D721Med (cell line): ENCODE data around the gene PRRC1.
"Not testable (repeated sequence)": the region's sequence is repeated elsewhere in the genome, so short reads cannot be mapped to it uniquely, and the experiment has no call there.

Experiments used
- DNase-seq: peaks from one replicate; pipeline ENCODE4 v3.0.0; 2011; ENCODE audit warnings: low spot score; ENCODE audit not compliant: insufficient read length
- FAIRE-seq: peaks from 2 replicates; lab custom pipeline; 2011; peaks lifted over from hg19 to GRCh38; lab: Jason Lieb, UNC
- TF ChIP-seq, protein P1 (sequence below): IDR thresholded peaks from 2 replicates; pipeline ENCODE4 v1.5.1; 2012; ENCODE audit warnings: mild to moderate bottlenecking, control low read depth; ENCODE audit not compliant: insufficient read depth; ENCODE audit errors: missing control alignments

Gene PRRC1

DNA sequence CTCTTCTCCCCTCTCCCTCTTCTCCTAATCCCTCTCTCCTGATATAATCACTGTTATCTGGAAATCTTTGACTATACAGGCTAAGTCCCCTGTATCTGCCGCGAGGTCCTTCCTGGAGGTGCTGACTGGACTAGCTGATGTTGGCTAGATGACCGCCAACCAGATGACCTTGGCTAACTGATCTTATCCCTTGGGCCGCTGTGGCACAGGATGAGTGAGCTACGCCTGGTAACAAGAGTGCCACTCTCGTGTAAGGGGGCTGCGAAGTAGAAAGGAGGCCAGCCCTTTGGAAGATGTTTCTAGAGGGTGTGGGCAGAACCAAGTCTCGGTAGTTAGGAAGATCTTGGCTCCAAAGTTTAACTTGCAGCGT, 345 bp upstream of the PRRC1 start:
- DNase-seq, result no peak
- TF ChIP-seq, protein P1, sequence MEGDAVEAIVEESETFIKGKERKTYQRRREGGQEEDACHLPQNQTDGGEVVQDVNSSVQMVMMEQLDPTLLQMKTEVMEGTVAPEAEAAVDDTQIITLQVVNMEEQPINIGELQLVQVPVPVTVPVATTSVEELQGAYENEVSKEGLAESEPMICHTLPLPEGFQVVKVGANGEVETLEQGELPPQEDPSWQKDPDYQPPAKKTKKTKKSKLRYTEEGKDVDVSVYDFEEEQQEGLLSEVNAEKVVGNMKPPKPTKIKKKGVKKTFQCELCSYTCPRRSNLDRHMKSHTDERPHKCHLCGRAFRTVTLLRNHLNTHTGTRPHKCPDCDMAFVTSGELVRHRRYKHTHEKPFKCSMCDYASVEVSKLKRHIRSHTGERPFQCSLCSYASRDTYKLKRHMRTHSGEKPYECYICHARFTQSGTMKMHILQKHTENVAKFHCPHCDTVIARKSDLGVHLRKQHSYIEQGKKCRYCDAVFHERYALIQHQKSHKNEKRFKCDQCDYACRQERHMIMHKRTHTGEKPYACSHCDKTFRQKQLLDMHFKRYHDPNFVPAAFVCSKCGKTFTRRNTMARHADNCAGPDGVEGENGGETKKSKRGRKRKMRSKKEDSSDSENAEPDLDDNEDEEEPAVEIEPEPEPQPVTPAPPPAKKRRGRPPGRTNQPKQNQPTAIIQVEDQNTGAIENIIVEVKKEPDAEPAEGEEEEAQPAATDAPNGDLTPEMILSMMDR, result no peak
- no peak for FAIRE-seq

DNA sequence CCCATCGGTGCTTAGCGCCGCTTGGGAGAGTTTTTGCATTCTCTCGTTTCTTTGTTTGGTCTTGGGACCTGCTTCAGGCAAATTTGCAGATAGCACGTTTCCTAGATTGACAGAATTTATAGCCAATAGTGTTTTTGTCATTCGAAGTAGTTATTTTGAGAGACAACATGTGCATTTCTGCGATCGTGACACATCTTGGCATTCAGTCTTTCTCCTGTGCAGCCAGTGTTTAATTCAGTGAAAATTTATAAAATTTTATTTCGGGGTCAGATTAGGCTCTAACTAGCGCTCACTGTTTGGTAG, 830 bp downstream of the PRRC1 start:
- no peak for DNase-seq
- FAIRE-seq, result no peak
- TF ChIP-seq, protein P1, result no peak

DNA sequence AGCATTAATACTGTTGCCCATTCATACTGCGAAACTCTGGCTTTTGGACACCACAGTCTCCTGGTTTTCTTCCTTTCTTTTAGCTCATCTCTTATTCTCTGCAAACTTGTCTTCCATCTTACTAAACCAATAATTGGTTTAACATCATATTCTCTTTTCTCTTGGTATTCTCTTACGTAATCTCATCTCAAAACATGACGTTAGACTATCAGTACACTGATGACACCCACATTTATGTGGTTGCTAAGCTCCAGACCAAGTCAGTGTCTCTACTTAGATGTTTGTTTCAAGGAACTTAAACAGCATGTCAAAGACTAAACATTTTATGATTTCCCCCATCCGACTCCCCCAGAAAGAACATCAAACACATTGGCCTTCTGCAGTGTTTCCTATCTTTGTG, 2.1 kb downstream of the PRRC1 start:
- FAIRE-seq, result no peak
- TF ChIP-seq, protein P1, result no peak
- DNase-seq, result no peak

DNA sequence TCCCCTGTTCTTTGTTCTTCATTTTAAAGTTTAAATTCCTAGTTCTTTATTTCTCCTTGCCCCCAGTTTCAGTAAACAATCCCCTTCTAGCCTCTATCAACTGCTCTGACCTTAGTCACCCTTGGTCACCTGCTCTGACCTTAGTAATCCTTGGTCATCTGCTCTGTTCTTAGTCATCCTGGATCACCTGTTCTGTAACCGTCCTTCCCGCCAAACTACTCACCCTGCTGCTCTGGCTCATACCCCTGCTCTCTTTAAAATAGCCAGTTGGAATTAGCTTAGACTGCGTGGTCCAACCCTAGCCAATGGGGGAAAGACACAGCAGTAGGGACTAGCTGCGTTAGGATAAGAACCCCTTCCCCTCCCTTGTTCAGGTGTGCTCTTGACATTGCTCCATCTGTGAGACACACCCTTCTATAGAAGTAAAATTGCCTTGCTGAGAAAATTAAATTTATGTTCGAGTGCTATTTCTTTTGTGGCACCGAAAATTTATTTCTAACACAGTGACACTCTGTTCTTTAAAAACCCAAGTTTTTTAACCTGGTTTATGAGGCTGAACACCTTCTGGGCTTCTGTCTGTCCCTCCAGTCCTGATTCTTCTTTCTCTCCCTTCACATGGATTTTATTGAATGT, 3.8 kb downstream of the PRRC1 start:
- no peak for FAIRE-seq
- TF ChIP-seq, protein P1, result no peak

DNA sequence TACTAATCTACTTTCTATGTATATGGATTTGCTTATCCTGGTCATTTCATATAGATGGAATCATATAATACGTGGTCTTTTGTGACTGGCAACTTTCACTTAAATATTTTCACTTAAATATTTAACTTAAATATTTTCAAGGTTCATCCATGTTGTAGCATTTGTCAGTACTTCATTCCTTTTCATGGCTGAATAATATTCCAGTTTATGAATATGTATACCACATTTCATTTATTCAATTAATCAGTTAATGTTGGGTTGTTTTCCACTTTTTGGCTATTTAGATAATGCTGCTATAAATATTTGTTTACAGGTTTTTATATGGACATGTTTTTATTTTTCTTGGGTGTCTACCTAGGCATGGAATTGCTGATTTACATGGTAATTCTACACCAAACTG, 7.7 kb downstream of the PRRC1 start:
- FAIRE-seq, result no peak
- no peak for DNase-seq
- TF ChIP-seq, protein P1, result no peak

More for the DNA sequence above, 3.8 kb downstream of the PRRC1 start:
- DNase-seq, result no peak

DNA sequence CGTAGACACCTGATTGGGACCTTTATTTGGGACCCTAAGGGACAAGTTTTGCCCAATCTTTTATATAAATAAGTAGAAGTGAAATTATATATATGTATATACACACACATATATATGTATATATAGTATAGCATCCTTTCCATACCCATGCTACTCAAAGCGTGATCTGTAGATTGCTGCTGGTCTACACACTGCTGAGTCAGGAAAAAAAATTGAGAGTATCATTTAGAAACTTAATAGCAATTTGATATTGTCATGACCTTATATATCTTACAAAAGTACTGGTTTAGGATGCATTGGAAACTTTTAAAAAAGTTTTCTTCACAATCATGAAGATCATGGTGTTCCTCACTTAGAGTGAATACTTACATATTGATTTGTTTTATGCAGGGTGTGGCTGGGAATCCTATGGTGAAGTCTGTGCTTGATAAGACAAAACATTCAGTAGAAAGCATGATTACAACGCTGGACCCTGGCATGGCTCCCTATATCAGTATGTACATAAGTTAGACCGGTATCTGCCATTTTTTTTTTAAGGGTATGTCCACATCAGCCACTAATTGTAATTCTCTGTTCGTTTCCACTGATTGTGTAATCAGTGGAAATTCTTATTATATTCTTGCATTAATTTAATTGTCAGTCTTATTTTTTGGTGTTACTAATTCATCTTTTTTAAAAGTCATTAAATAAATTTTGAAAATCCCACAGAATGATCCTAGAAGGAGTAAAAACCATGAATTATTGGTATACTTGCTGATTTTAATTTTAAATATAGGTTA, 12.7 kb downstream of the PRRC1 start:
- no peak for FAIRE-seq
- TF ChIP-seq, protein P1, result no peak
- DNase-seq, result no peak

DNA sequence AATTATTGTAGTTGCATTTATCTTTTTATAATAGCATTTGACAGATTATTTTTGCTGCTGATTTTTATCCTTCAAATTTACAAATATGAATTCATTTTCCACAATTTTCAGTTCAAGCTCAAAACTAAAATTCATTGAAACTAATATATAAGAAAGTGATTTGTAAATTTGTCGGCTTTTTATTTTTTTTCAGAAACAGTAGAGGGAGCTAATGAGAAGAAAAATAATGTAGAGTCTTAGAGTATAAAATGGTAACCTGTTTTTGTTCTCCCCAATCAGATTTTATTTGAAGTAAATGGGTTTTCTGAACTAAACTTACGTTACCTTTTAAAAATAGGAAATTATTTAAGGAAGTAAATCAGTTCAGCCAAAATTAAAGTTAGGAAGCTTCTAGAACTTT, 19.2 kb downstream of the PRRC1 start:
- TF ChIP-seq, protein P1, result no peak
- DNase-seq (no peak), FAIRE-seq (no peak)

DNA sequence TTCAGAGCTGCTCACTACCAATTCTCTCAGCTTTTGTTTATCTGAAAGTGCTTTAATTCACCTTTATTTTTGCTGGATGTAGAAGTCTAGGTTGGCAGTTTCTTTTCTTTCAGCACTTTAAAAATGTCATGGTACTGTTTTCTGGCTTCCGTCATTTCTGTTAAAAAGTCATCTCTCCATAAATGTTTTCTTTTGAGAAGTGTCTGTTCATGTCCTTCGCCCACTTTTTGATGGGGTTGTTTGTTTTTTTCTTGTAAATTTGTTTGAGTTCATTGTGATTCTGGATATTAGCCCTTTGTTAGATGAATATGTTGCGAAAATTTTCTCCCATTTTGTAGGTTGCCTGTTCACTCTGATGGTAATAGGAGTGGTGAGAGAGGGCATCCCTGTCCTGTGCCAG, 23.1 kb downstream of the PRRC1 start:
- not testable (repeated sequence) for DNase-seq, FAIRE-seq

DNA sequence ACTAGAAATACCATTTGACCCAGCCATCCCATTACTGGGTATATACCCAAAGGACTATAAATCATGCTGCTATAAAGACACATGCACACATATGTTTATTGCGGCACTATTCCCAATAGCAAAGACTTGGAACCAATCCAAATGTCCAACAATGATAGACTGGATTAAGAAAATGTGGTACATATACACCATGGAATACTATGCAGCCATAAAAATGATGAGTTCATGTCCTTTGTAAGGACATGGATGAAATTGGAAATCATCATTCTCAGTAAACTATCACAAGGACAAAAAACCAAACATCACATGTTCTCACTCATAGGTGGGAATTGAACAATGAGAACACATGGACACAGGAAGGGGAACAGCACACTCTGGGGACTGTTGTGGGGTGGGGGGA, 27.8 kb downstream of the PRRC1 start:
- not testable (repeated sequence) for FAIRE-seq, DNase-seq
